ENCODE measurements around the gene CMKLR1. TPM values are rescaled to one million over a fixed set of nuclear protein-coding genes. Genes with fewer than 3 reads are reported as not detected.
A peak's percentile ranks its signal among the peaks of the same experiment; 100 is the strongest.

The CMKLR1 gene
- total and polyA plus RNA-seq, 9 of the 15 experiments (the other 6 are each of a cell fraction or from before 2014, with no cell fraction given), result 0.11 to 1.4 (median 0.20) TPM

DNA sequence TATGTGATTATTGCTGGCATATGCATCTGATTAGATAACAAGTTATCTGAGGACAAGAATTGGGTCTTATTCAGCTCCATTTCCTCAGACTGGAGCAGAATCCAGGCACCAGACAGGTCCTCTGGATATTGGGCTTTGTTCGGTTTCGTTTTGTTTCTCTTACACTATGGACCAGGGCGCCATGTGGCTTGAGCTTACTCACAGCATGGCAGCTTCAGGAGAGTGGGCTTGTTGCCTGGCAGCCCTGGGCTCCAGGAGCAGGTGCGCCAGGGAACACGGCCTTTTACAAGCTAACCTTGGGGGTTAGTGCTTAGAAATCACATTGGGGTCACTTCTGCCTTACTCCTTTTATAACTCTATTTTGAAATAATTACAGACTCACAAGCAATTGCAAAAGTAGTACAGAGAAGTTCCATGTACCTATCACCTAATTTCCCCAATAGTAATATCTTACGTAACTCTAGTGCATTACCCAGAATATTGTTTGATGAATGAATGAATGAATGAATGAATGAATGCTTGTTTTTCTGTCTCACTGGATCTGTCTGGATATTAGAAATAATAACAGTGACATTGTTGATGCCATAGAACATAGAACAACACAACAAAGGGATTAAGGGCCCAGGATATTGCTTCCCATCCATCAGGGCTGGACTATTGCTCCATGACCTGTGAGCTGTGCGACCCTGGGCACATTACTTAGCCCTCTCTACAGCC is 39.0 kb downstream of the CMKLR1 start:
- H3K36me3 ChIP-seq (ENCODE audit: control insufficient read depth, insufficient read depth, low read length), result no peaks in the 10 kb centered on the region
- FAIRE-seq, result no peak
- BruUV-seq (replicated peaks), result no TSS peak
- no peaks in the 10 kb centered on the region for H3K9me3 ChIP-seq (replicated peaks; ENCODE audit: control insufficient read depth, insufficient read depth, low read depth, low read length)
- ATAC-seq, result no peak
- ChIA-PET CTCF (ENCODE audit: low intra/inter-chr PET ratio) (no interaction called here), POLR2A (interaction anchor here (0.6 kb wide), 1 partner anchor 158 kb away, joined by 3 read pairs; no protein-coding TSS in a partner anchor)
- in situ Hi-C loops (cut with MboI), result no loop called here
- H3K9me1 ChIP-seq (ENCODE audit: control insufficient read depth, insufficient read depth, low read length), result no peaks in the 10 kb centered on the region
- DNase-seq (ENCODE audit: extremely low read depth in 1 of 4, low spot score in 3 of 4), result no peak
- no peak overlapping the region for H2AFZ ChIP-seq (ENCODE audit: low read depth, low read length)
- 9% methylated on average over 7 of the region's 7 CpGs for WGBS (ENCODE audit: insufficient coverage, low coverage, missing lambda C conversion rate)
- H3K79me2 ChIP-seq (ENCODE audit: control insufficient read depth, insufficient read depth, low read length), result no peaks in the 10 kb centered on the region
- H3K4me2 ChIP-seq (ENCODE audit: insufficient read depth, low read length), result no peak overlapping the region
- no peak for TF ChIP-seq ZNF507 (tag; conservative IDR thresholded peaks at IDR 0.05)
- no peak for TF ChIP-seq ZNF395 (CRISPR knock-in tag; IDR thresholded peaks at IDR 0.05)
- peak; percentile 81 for TF ChIP-seq ZNF24 (IDR thresholded peaks at IDR 0.05)
- intact Hi-C loops (cut with micrococcal nuclease), result loop anchor here (5.0 kb wide), 1 partner anchor 157 kb away; no protein-coding TSS in a partner anchor
- no peak overlapping the region for H3K9ac ChIP-seq (ENCODE audit: insufficient read depth in 1 of 2, low read depth in 2 of 2, low read length in 2 of 2)
- peaks cover 5% of the 10 kb centered on the region; the same call in 1 of the 2 replicates for H4K20me1 ChIP-seq (replicated peaks; ENCODE audit: control insufficient read depth, insufficient read depth, low read length)
- H3K27me3 ChIP-seq (ENCODE audit: control insufficient read depth in 2 of 2, insufficient read depth in 2 of 2, low read length in 2 of 2), result peaks cover 22 to 34% of the 10 kb centered on the region in 2 experiments
- H3K4me3 ChIP-seq, result no peak overlapping the region
- peaks cover 0 to 4% of the 10 kb centered on the region in 2 experiments; a peak in 1 of 5 replicates for H3K4me1 ChIP-seq (replicated peaks in 1 of 2; ENCODE audit: control insufficient read depth in 2 of 2, insufficient read depth in 2 of 2, low read length in 2 of 2)
- no peak overlapping the region for H3K27ac ChIP-seq (ENCODE audit: extremely low read depth, low read depth, low read length)

DNA sequence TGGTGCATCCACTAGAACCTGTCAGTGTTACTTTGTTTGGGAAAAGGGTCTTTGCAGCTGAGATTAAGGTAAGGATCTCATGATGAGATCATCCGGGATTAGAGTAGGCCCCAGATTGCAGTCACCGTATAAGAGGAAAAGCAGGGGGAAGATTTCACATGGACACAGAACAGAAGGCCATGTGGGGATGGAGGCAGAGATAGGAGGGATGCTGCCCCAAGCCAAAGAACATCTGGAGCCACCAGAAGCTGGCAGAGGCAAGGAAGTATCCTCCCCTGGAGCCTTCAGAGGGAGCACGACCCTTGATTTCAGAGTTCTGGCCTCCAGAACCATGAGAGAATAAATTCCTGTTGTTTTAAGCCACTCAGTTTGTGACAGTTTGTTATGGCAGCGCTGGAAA is 39.6 kb downstream of the CMKLR1 start:
- no peak for ATAC-seq
- CTCF ChIA-PET (ENCODE audit: low intra/inter-chr PET ratio), result no interaction called here
- in situ Hi-C loops (cut with MboI), result no loop called here

More for the DNA sequence above, 39.6 kb downstream of the CMKLR1 start:
- no peak for DNase-seq (ENCODE audit: extremely low read depth in 1 of 4, low spot score in 3 of 4)
- POLR2A ChIA-PET, result no interaction called here
- no peak overlapping the region for H3K27ac ChIP-seq (ENCODE audit: extremely low read depth, low read depth, low read length)
- H2AFZ ChIP-seq (ENCODE audit: low read depth, low read length), result no peak overlapping the region
- TF ChIP-seq HNRNPH1 (optimal IDR thresholded peaks at IDR 0.05; ENCODE audit: low read depth, low read length), result no peak
- TF ChIP-seq, protein P1, sequence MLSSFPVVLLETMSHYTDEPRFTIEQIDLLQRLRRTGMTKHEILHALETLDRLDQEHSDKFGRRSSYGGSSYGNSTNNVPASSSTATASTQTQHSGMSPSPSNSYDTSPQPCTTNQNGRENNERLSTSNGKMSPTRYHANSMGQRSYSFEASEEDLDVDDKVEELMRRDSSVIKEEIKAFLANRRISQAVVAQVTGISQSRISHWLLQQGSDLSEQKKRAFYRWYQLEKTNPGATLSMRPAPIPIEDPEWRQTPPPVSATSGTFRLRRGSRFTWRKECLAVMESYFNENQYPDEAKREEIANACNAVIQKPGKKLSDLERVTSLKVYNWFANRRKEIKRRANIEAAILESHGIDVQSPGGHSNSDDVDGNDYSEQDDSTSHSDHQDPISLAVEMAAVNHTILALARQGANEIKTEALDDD (IDR thresholded peaks at IDR 0.05), result no peak
- TF ChIP-seq PHB2 (IDR thresholded peaks at IDR 0.05; ENCODE audit: low read depth), result no peak
- TF ChIP-seq E2F8 (IDR thresholded peaks at IDR 0.05; ENCODE audit: low read depth, partially characterized antibody), result no peak
- TF ChIP-seq SMARCE1 (IDR thresholded peaks at IDR 0.05), result no peak
- no peak for TF ChIP-seq CREB1 (IDR thresholded peaks at IDR 0.05)
- TF ChIP-seq CREB1 (CRISPR knock-in tag; IDR thresholded peaks at IDR 0.05), result no peak
- no peak for FAIRE-seq
- H3K9me3 ChIP-seq (replicated peaks; ENCODE audit: control insufficient read depth, insufficient read depth, low read depth, low read length), result no peaks in the 10 kb centered on the region
- peaks cover 22 to 30% of the 10 kb centered on the region in 2 experiments for H3K27me3 ChIP-seq (ENCODE audit: control insufficient read depth in 2 of 2, insufficient read depth in 2 of 2, low read length in 2 of 2)
- BruUV-seq (replicated peaks), result no TSS peak
- H3K4me1 ChIP-seq (replicated peaks in 1 of 2; ENCODE audit: control insufficient read depth in 2 of 2, insufficient read depth in 2 of 2, low read length in 2 of 2), result peaks cover 0 to 4% of the 10 kb centered on the region in 2 experiments; a peak in 1 of 5 replicates
- H3K79me2 ChIP-seq (ENCODE audit: control insufficient read depth, insufficient read depth, low read length), result no peaks in the 10 kb centered on the region
- no peak overlapping the region for H3K9ac ChIP-seq (ENCODE audit: insufficient read depth in 1 of 2, low read depth in 2 of 2, low read length in 2 of 2)
- intact Hi-C loops (cut with micrococcal nuclease), result no loop called here
- WGBS (ENCODE audit: insufficient coverage, low coverage, missing lambda C conversion rate), result 3% methylated on average over 4 of the region's 4 CpGs
- no peak overlapping the region for H3K4me3 ChIP-seq
- peaks cover 5% of the 10 kb centered on the region; the same call in 1 of the 2 replicates for H4K20me1 ChIP-seq (replicated peaks; ENCODE audit: control insufficient read depth, insufficient read depth, low read length)
- no peaks in the 10 kb centered on the region for H3K36me3 ChIP-seq (ENCODE audit: control insufficient read depth, insufficient read depth, low read length)
- no peak overlapping the region for H3K4me2 ChIP-seq (ENCODE audit: insufficient read depth, low read length)
- H3K9me1 ChIP-seq (ENCODE audit: control insufficient read depth, insufficient read depth, low read length), result no peaks in the 10 kb centered on the region

All from K562 (cell line).